Stimulated activated CD4-positive, alpha-beta T cell treated with anti-CD3 and anti-CD28 coated beads, TNF-alpha, amount 100 ng/mL, for 4 hours (primary cell): ENCODE measurements around the gene ZMYM2.
A peak's percentile ranks its signal among the peaks of the same experiment; 100 is the strongest.

ENCODE experiments used
- DNase-seq, 3 experiments: peaks; one replicate each; pipeline ENCODE4 v3.0.0-alpha.2; 2020; ENCODE audit warnings: low read depth in 3 of 3

ZMYM2 gene

GRCh38 chr13:20105161-20105689, 146.7 kb downstream of the ZMYM2 start:
- no peak for DNase-seq

- no peak for DNase-seq
Observed at GRCh38 chr13:20106742-20107141, 148.2 kb downstream of the ZMYM2 start.

- no peak for DNase-seq
Observed at GRCh38 chr13:20109037-20109436, 150.5 kb downstream of the ZMYM2 start.

GRCh38 chr13:20114066-20114610, 155.6 kb downstream of the ZMYM2 start:
- DNase-seq = no peak

GRCh38 chr13:20116213-20116612, 157.7 kb downstream of the ZMYM2 start:
- DNase-seq = no peak

- DNase-seq = peak in 2 of 3 experiments; percentile 15 to 38
Observed at GRCh38 chr13:20118268-20119140, 160.0 kb downstream of the ZMYM2 start.

- DNase-seq = no peak
Observed at GRCh38 chr13:20119960-20120359, 161.4 kb downstream of the ZMYM2 start.

- no peak for DNase-seq
Observed at GRCh38 chr13:20121159-20121525, 162.6 kb downstream of the ZMYM2 start.

- no peak for DNase-seq
Observed at GRCh38 chr13:20124303-20124702, 165.8 kb downstream of the ZMYM2 start.

- no peak for DNase-seq
Observed at GRCh38 chr13:20125129-20125782, 166.7 kb downstream of the ZMYM2 start.

- DNase-seq = no peak
Observed at GRCh38 chr13:20125783-20126165, 167.2 kb downstream of the ZMYM2 start.

GRCh38 chr13:20126541-20127261, 168.2 kb downstream of the ZMYM2 start:
- no peak for DNase-seq

GRCh38 chr13:20127262-20127561, 168.7 kb downstream of the ZMYM2 start:
- DNase-seq = no peak

- peak in 1 of 3 experiments; percentile 16 for DNase-seq
Observed at GRCh38 chr13:20127562-20128458, 169.3 kb downstream of the ZMYM2 start.

- DNase-seq = no peak
Observed at GRCh38 chr13:20128459-20128931, 170.0 kb downstream of the ZMYM2 start.

- DNase-seq = no peak
Observed at GRCh38 chr13:20129076-20129475, 170.5 kb downstream of the ZMYM2 start.

- no peak for DNase-seq
Observed at GRCh38 chr13:20130012-20130411, 171.5 kb downstream of the ZMYM2 start.

GRCh38 chr13:20130652-20131051, 172.1 kb downstream of the ZMYM2 start:
- no peak for DNase-seq

GRCh38 chr13:20131057-20131832, 172.7 kb downstream of the ZMYM2 start:
- no peak for DNase-seq

GRCh38 chr13:20132052-20132634, 173.6 kb downstream of the ZMYM2 start:
- no peak for DNase-seq
